Measurements from ENCODE around the gene GSTP1. TPM values are rescaled to one million over a fixed set of nuclear protein-coding genes. Genes with fewer than 3 reads are reported as not detected.

GSTP1 gene
- total and polyA plus RNA-seq, 9 of the 15 experiments (the other 6 are each of a cell fraction or from before 2014, with no cell fraction given): 592 to 2,150 (median 1,204) TPM

DNA sequence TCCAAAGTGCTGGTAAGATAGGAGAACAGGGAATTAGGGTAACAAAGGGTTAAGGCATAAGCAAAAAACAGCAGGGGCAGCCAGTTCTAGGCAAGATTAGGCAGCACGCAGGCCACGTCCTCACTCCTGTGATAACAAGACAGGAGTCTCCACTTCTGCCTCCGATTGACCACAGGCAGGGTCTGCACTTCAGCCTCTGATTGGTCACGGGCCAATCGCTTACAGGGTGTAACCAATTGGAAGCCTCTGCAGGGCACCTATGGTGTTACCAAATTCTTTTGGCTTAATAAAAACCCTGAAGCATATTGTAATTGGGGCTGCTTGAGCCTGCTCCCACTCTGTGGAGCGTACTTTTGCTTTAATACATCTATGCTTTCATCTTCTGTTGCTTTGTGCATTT is 12.2 kb upstream of the GSTP1 start:
- no peak overlapping the region for H3K9ac ChIP-seq (ENCODE audit: insufficient read depth in 1 of 2, low read depth in 2 of 2, low read length in 2 of 2)
- DNase-seq (ENCODE audit: extremely low read depth in 1 of 4, low spot score in 3 of 4): peak in 2 of 4 experiments; percentile 44 to 66
- no peaks in the 10 kb centered on the region for H3K79me2 ChIP-seq (ENCODE audit: control insufficient read depth, insufficient read depth, low read length)
- in situ Hi-C loops (cut with MboI): loop anchor here (5.0 kb wide), 1 partner anchor 81 kb away; the partner anchor contains the start of gene ACY3
- TF ChIP-seq NFYB (IDR thresholded peaks at IDR 0.05; ENCODE audit: extremely low read depth, insufficient read length) (peak; percentile 81), LCOR (CRISPR knock-in tag; IDR thresholded peaks at IDR 0.05) (no peak), CBFA2T3 (IDR thresholded peaks at IDR 0.05) (peak; percentile 63), CBFA2T2 (conservative IDR thresholded peaks at IDR 0.05) (peak; percentile 14; the same call in 1 of the 2 replicates), RBM25 (IDR thresholded peaks at IDR 0.05; ENCODE audit: low read depth, low read length, severe bottlenecking) (peak; percentile 51), CXXC5 (CRISPR knock-in tag; IDR thresholded peaks at IDR 0.05) (peak; percentile 69), RBM39 (optimal IDR thresholded peaks at IDR 0.05; ENCODE audit: low read depth, low read length) (no peak)
- TF ChIP-seq, protein P1, sequence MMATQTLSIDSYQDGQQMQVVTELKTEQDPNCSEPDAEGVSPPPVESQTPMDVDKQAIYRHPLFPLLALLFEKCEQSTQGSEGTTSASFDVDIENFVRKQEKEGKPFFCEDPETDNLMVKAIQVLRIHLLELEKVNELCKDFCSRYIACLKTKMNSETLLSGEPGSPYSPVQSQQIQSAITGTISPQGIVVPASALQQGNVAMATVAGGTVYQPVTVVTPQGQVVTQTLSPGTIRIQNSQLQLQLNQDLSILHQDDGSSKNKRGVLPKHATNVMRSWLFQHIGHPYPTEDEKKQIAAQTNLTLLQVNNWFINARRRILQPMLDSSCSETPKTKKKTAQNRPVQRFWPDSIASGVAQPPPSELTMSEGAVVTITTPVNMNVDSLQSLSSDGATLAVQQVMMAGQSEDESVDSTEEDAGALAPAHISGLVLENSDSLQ (IDR thresholded peaks at IDR 0.05): peak; percentile 71
- H3K27me3 ChIP-seq (ENCODE audit: control insufficient read depth in 2 of 2, insufficient read depth in 2 of 2, low read length in 2 of 2): no peaks in the 10 kb centered on the region
- H4K20me1 ChIP-seq (replicated peaks; ENCODE audit: control insufficient read depth, insufficient read depth, low read length): no peaks in the 10 kb centered on the region
- no peak overlapping the region for H3K27ac ChIP-seq (ENCODE audit: extremely low read depth, low read depth, low read length)
- peak; percentile 76 for ATAC-seq
- CTCF ChIA-PET (ENCODE audit: low intra/inter-chr PET ratio): interaction anchor here (1.0 kb wide), 1 partner anchor 37 kb away, joined by 3 read pairs; no protein-coding TSS in a partner anchor
- intact Hi-C loops (cut with micrococcal nuclease): loop anchor here (5.0 kb wide), 1 partner anchor 36 kb away; the partner anchor contains the start of gene NDUFV1
- no TSS peak for BruUV-seq (replicated peaks)
- H3K4me1 ChIP-seq (replicated peaks in 1 of 2; ENCODE audit: control insufficient read depth in 2 of 2, insufficient read depth in 2 of 2, low read length in 2 of 2): peaks cover 8 to 15% of the 10 kb centered on the region in 2 experiments; a peak in 3 of 5 replicates
- peak overlapping the region; percentile 64 for H2AFZ ChIP-seq (ENCODE audit: low read depth, low read length)
- H3K4me2 ChIP-seq (ENCODE audit: insufficient read depth, low read length): 0 out of 2 replicates have a peak overlapping the region, but pooled peaks have one; percentile 17
- no peak overlapping the region for H3K4me3 ChIP-seq
- H3K9me1 ChIP-seq (ENCODE audit: control insufficient read depth, insufficient read depth, low read length): no peaks in the 10 kb centered on the region
- peak; percentile 6 for FAIRE-seq
- no peaks in the 10 kb centered on the region for H3K36me3 ChIP-seq (ENCODE audit: control insufficient read depth, insufficient read depth, low read length)
- no peaks in the 10 kb centered on the region for H3K9me3 ChIP-seq (replicated peaks; ENCODE audit: control insufficient read depth, insufficient read depth, low read depth, low read length)
- POLR2A ChIA-PET: interaction anchor here (2.5 kb wide), 1 partner anchor 12 kb away, joined by 20 read pairs; the partner anchor contains the start of gene GSTP1
- 28% methylated on average over 6 of the region's 6 CpGs for WGBS (ENCODE audit: insufficient coverage, low coverage, missing lambda C conversion rate)
